GM12878 (cell line): ENCODE results near the gene PARP8.

Source experiments
- BRCA1 ChIP-seq: IDR thresholded peaks from 2 replicates; pipeline ENCODE4 v1.6.1; 2011; ENCODE audit warnings: low read depth, low read length, improper control_type of control experiment
- CTCF ChIP-seq, 3 experiments: IDR thresholded peaks in 2 of 3; conservative IDR thresholded peaks in 1 of 3; 2 replicates each; pipeline ENCODE4 v1.5.1; 2011; ENCODE audit warnings: low read depth in 3 of 3, low read length in 3 of 3, mild to moderate bottlenecking in 3 of 3, control low read depth in 2 of 3, moderate library complexity in 2 of 3, inconsistent platforms in 1 of 3, mixed read lengths in 1 of 3; ENCODE audit not compliant: control insufficient read depth in 2 of 3, insufficient read depth in 1 of 3; ENCODE audit errors: extremely low read depth in 1 of 3
- JUND ChIP-seq: IDR thresholded peaks from 2 replicates; pipeline ENCODE4 v1.6.1; 2012; ENCODE audit warnings: low read depth, mild to moderate bottlenecking, low read length, improper control_type of control experiment, moderate library complexity
- PML ChIP-seq: IDR thresholded peaks from 2 replicates; pipeline ENCODE4 v1.6.1; 2012; ENCODE audit warnings: low read length, inconsistent platforms
- POLR2A ChIP-seq: IDR thresholded peaks from 2 replicates; pipeline ENCODE4 v1.6.1; 2011; ENCODE audit warnings: low read depth, mild to moderate bottlenecking, low read length
- PRDM15 ChIP-seq: fragments of 450-650 bp; formaldehyde crosslinking; IDR thresholded peaks from 2 replicates; pipeline ENCODE4 v1.4.0; 2020; ENCODE audit warnings: mild to moderate bottlenecking, moderate library complexity

- TF ChIP-seq PRDM15 (CRISPR knock-in tag), result no peak
- TF ChIP-seq POLR2A, result no peak
- no peak for TF ChIP-seq JUND
- no peak for TF ChIP-seq BRCA1
- no peak for TF ChIP-seq CTCF (IDR thresholded peaks at IDR 0.05 in 2 of 3, conservative IDR thresholded peaks at IDR 0.05 in 1 of 3; ENCODE audit: control insufficient read depth in 2 of 3, extremely low read depth in 1 of 3, insufficient read depth in 1 of 3, low read depth in 3 of 3, low read length in 3 of 3)
- no peak for TF ChIP-seq PML
Observed at GRCh38 chr5:50730841-50731240, 64.4 kb downstream of the PARP8 start.
